Motor neuron (in vitro differentiated cells): ENCODE measurements around the gene BLOC1S1. TPM values are rescaled to one million over a fixed set of nuclear protein-coding genes. Genes with fewer than 3 reads are reported as not detected.
"Not testable (repeated sequence)": the region's sequence is repeated elsewhere in the genome, so short reads cannot be mapped to it uniquely, and the experiment has no call there.

Experiments
- ATAC-seq, 8 experiments: fragments of 200-7000 bp; cut with Tn5 transposase; replicated peaks in 6 of 8; 2 replicates each; pipeline ENCODE4 v1.8.0; 2021; ENCODE audit warnings: mild to moderate bottlenecking in 8 of 8, moderate library complexity in 8 of 8
- H3K27ac ChIP-seq, 2 donors: fragments of 250-450 bp; sonication (Bioruptor Pico); 2 replicates each; pipeline ENCODE4 v1.9.0; 2021; ENCODE audit warnings: antibody characterized with exemption in 2 of 2, mild to moderate bottlenecking in 2 of 2, moderate library complexity in 1 of 2
- H3K4me1 ChIP-seq, 2 donors: fragments of 250-450 bp; sonication (Bioruptor Pico); replicated peaks in 1 of 2; 2 replicates each; pipeline ENCODE4 v1.6.1; 2021; ENCODE audit warnings: antibody characterized with exemption in 2 of 2, mild to moderate bottlenecking in 2 of 2, moderate library complexity in 1 of 2
- H3K4me3 ChIP-seq, 5 donors: fragments of 250-450 bp; sonication (Bioruptor Pico); 2 replicates each; pipeline ENCODE4 v1.9.0; 2021; ENCODE audit warnings: antibody characterized with exemption in 5 of 5, mild to moderate bottlenecking in 5 of 5, moderate library complexity in 4 of 5
- WGBS, 10 experiments: fragments of 450-650 bp; shearing (Covaris generic); methylation state at CpG; one replicate each; pipeline ENCODE4 v1.0.0; 2022; 5-methylcytosine and 5-hydroxymethylcytosine counted together
- in situ Hi-C, 9 experiments: fragments of 400-800 bp; cut with MboI; loops; one replicate each; pipeline ENCODE4 v1.15.0; 2021; ENCODE audit warnings: low sequenced_read_pairs in 9 of 9, low pct_unique_long_range_greater_than_20kb in 2 of 9; ENCODE audit not compliant: unreplicated experiment in 9 of 9
- total RNA-seq, 8 experiments: library from RNA; unstranded; fragments of 300-600 nt; gene quantifications; 2 replicates each; pipeline versions ENCODE4 v1.2.3 to v1.2.4, GENCODE V29; 2022

The BLOC1S1 gene
- total RNA-seq, 8 experiments from 2014 or later: 65.7 to 166 (median 109) TPM

- in situ Hi-C loops: loop anchor here in 4 of 9 experiments (10.0 to 25.0 kb wide), 3 partner anchors 46 to 289 kb away; partner anchors contain the start of genes DGKA (in 3 of the 4), PYM1 (in 3 of the 4) and RPS26 (in 2 of the 4)
- no peak overlapping the region for H3K4me3 ChIP-seq
- no peak for ATAC-seq
- 79 to 100% (median 95%) methylated on average over 1 to 6 of the region's 18 CpGs; no CpG with 5 or more reads in 5 of the 10 experiments for WGBS, 10 experiments
- peaks cover 19 to 26% of the 10 kb centered on the region in 2 donors for H3K4me1 ChIP-seq
- no peak overlapping the region for H3K27ac ChIP-seq
Observed at GRCh38 chr12:55748230-55748993, 32.6 kb downstream of the BLOC1S1 start.

GRCh38 chr12:55755246-55755645, 39.4 kb downstream of the BLOC1S1 start:
- ATAC-seq: no peak
- in situ Hi-C loops: no loop called here
- Histone ChIP-seq H3K4me1 (no peaks in the 10 kb centered on the region), H3K27ac (no peak overlapping the region), H3K4me3 (no peak overlapping the region)
- 17 to 94% (median 71%) methylated on average over 1 to 2 of the region's 2 CpGs for WGBS, 10 experiments

GRCh38 chr12:55757701-55758100, 41.9 kb downstream of the BLOC1S1 start:
- ATAC-seq: no peak
- Histone ChIP-seq H3K4me1 (no peaks in the 10 kb centered on the region), H3K27ac (no peak overlapping the region), H3K4me3 (no peak overlapping the region)
- WGBS, 10 experiments: 40 to 100% (median 67%) methylated on average over 1 to 2 of the region's 2 CpGs; no CpG with 5 or more reads in 1 of the 10 experiments
- in situ Hi-C loops: no loop called here

- H3K4me3 ChIP-seq, in situ Hi-C loops, H3K27ac ChIP-seq, ATAC-seq, H3K4me1 ChIP-seq: not testable (repeated sequence)
- WGBS, 10 experiments: 100% methylated on average over 1 to 4 of the region's 4 CpGs; no CpG with 5 or more reads in 6 of the 10 experiments
Observed at GRCh38 chr12:55758575-55758974, 42.7 kb downstream of the BLOC1S1 start.

- in situ Hi-C loops: no loop called here
- H3K27ac ChIP-seq: no peak overlapping the region
- 76 to 100% (median 96%) methylated on average over 1 to 6 of the region's 6 CpGs; no CpG with 5 or more reads in 3 of the 10 experiments for WGBS, 10 experiments
- no peak overlapping the region for H3K4me3 ChIP-seq
- H3K4me1 ChIP-seq: peaks cover 8 to 11% of the 10 kb centered on the region in 2 donors
- no peak for ATAC-seq
Observed at GRCh38 chr12:55760663-55761062, 44.8 kb downstream of the BLOC1S1 start.

GRCh38 chr12:55762646-55763045, 46.8 kb downstream of the BLOC1S1 start:
- H3K27ac ChIP-seq: no peak overlapping the region
- no peak overlapping the region for H3K4me3 ChIP-seq
- H3K4me1 ChIP-seq: peaks cover 15 to 24% of the 10 kb centered on the region in 2 donors
- no peak for ATAC-seq
- in situ Hi-C loops: no loop called here

- Histone ChIP-seq H3K4me3 (no peak overlapping the region), H3K4me1 (peaks cover 15 to 24% of the 10 kb centered on the region in 2 donors), H3K27ac (peak overlapping the region; percentile 45 to 49)
- WGBS, 10 experiments: 0 to 80% (median 38%) methylated on average over 1 to 2 of the region's 5 CpGs; no CpG with 5 or more reads in 6 of the 10 experiments
- peak in 5 of 8 experiments; percentile 32 to 68 (median 62) for ATAC-seq
- in situ Hi-C loops: no loop called here
Observed at GRCh38 chr12:55765736-55766290, 50.0 kb downstream of the BLOC1S1 start.

GRCh38 chr12:55767156-55767555, 51.3 kb downstream of the BLOC1S1 start:
- Histone ChIP-seq H3K4me3 (no peak overlapping the region), H3K27ac (no peak overlapping the region), H3K4me1 (peaks cover 15 to 26% of the 10 kb centered on the region in 2 donors)
- WGBS, 10 experiments: 87 to 100% (median 100%) methylated on average over 1 to 4 of the region's 4 CpGs; no CpG with 5 or more reads in 3 of the 10 experiments
- ATAC-seq: no peak
- in situ Hi-C loops: no loop called here

Other genes with a start within 250 kb of the BLOC1S1 start
- gene OR6C70, start 245.9 kb upstream of the BLOC1S1 start, total RNA-seq: under 1 TPM in 1 of 8 experiments, not detected in 7; 0.33 TPM
- gene OR6C68, start 223.7 kb upstream of the BLOC1S1 start, total RNA-seq: not detected
- under 1 TPM in 3 of 8 experiments, not detected in 5; 0.10 to 0.28 (median 0.21) TPM for gene OR6C4, start 166.4 kb upstream of the BLOC1S1 start, total RNA-seq
- gene OR2AP1, start 143.6 kb upstream of the BLOC1S1 start, total RNA-seq: under 1 TPM in 1 of 8 experiments, not detected in 7; 0.28 TPM
- 1 to 10 TPM in 1 of 8 experiments, under 1 TPM in 2, not detected in 5; 0.25 to 1.1 (median 0.45) TPM for gene OR10P1, start 79.2 kb upstream of the BLOC1S1 start, total RNA-seq
- gene ITGA7, start 8.1 kb upstream of the BLOC1S1 start, total RNA-seq: 10 to 100 TPM in 5 of 8 experiments, 1 to 10 TPM in 2, under 1 TPM in 1; 0.92 to 26.2 (median 12.3) TPM
- gene RDH5, start 4.3 kb downstream of the BLOC1S1 start, total RNA-seq: 10 to 100 TPM in 1 of 8 experiments, 1 to 10 TPM in 7; 1.4 to 23.6 (median 3.6) TPM
- 1,000 to 10,000 TPM in 1 of 8 experiments, 100 to 1,000 TPM in 7; 313 to 1,570 (median 525) TPM for gene CD63, start 13.0 kb downstream of the BLOC1S1 start, total RNA-seq
- 10 to 100 TPM in 4 of 8 experiments, 1 to 10 TPM in 4; 3.6 to 35.9 (median 9.1) TPM for gene GDF11, start 27.1 kb downstream of the BLOC1S1 start, total RNA-seq
- 100 to 1,000 TPM in 5 of 8 experiments, 10 to 100 TPM in 3; 81.9 to 148 (median 114) TPM for gene SARNP, start 101.7 kb downstream of the BLOC1S1 start, total RNA-seq
- gene ORMDL2, start 102.0 kb downstream of the BLOC1S1 start, total RNA-seq: 10 to 100 TPM; 13.1 to 42.0 (median 25.4) TPM
- 10 to 100 TPM; 22.0 to 41.1 (median 29.8) TPM for gene DNAJC14, start 113.5 kb downstream of the BLOC1S1 start, total RNA-seq
- 1 to 10 TPM in 5 of 8 experiments, under 1 TPM in 3; 0.16 to 3.8 (median 1.3) TPM for gene MMP19, start 126.9 kb downstream of the BLOC1S1 start, total RNA-seq
- gene PYM1, start 211.8 kb downstream of the BLOC1S1 start, total RNA-seq: 10 to 100 TPM; 20.1 to 44.4 (median 31.7) TPM
- 10 to 100 TPM in 4 of 8 experiments, 1 to 10 TPM in 4; 3.4 to 63.0 (median 9.2) TPM for gene DGKA, start 215.1 kb downstream of the BLOC1S1 start, total RNA-seq
- 10 to 100 TPM in 1 of 8 experiments, 1 to 10 TPM in 6, under 1 TPM in 1; 0.86 to 14.4 (median 1.7) TPM for gene PMEL, start 250.0 kb downstream of the BLOC1S1 start, total RNA-seq